ENCODE data around the gene NRXN3.
"Not testable (repeated sequence)": the region's sequence is repeated elsewhere in the genome, so short reads cannot be mapped to it uniquely, and the experiment has no call there.

The NRXN3 gene

GRCh38 chr14:78399316-78399889 is 229.2 kb downstream of the NRXN3 start:
- in situ Hi-C loops (cut with MboI; ENCODE audit: low sequenced_read_pairs), result no loop called here

GRCh38 chr14:78401866-78402265 is 231.7 kb downstream of the NRXN3 start:
- in situ Hi-C loops (cut with MboI; ENCODE audit: low sequenced_read_pairs), result no loop called here

DNA sequence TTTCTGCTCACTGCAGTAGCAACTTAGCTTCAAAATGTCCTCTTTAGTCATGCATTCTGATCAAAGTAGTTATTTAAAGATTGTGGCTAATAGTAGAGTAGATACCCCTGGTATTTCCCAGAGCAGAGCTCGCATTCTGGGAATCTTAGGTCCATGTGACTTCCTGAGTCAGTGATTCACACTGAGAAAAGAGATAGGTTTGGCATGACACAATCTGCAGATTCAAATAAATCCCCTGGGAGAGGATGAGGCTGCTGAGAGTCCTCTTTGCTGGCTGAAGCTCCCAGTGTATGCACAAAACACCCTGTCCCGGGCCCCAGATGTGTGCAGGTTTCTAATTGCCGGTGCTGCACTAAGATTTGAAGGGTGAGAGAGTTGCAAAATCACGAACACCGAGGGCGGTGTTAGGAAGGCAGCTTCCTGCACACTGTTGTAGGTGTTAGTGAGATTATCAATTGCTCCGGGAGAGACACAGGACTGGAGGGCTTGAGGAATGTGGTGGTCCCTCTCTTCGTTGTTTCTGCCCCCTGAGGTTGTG is 233.2 kb downstream of the NRXN3 start:
- in situ Hi-C loops (cut with MboI; ENCODE audit: low sequenced_read_pairs), result no loop called here

DNA sequence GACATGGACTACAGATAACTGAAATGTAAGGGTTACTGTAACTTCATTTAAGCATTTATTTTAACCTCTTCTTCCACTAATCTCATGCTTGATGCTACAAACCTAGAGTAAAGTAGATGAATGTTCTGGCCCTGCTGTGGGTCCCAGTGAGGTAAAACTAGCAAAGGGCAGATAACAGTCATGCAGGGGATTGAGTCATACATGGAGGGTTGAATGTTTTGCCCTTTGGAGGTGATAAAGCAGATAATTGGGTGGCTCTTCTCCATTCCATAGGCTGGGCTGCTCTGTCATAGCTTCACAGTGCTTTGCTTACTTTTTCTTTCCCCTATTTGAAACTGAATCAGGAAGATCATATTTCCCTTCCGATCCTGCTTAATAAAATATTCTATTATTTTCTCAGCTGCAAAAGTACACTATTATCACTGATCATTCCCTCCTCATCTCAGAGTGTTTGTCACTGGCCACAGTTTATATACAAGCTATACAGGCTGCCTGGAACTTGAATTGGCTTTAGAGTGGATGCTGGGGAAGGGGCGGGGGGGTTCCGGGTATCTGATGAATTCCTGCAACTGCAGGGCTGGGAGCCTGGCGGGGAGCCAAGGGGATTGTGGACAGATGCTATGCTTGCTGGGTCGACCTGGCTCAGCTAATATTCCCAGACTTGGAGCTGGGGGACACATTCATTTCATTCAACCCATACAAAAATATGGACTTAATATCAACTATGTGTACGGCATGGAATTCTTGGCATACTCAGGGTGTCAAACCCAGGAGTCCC is 235.1 kb downstream of the NRXN3 start:
- in situ Hi-C loops (cut with MboI; ENCODE audit: low sequenced_read_pairs), result no loop called here

DNA sequence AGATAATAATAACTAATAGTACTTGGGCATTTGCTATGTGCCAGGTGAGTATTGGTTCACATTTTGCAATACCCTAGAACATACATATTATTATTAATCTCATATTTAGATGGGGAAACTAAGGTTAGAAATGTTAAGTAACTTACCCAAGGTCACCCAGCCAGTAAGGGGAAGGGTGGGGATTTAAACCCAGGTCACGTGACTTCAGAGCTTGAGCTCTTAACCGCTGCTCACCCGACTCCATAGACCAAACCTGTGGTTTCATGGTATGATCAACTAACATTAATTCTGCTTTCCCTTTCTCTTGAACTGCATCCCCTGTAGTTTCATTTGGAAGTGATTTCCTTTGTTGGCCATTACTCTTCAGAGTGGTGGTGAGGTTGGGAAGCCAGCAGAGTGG is 242.3 kb downstream of the NRXN3 start:
- in situ Hi-C loops (cut with MboI; ENCODE audit: low sequenced_read_pairs), result no loop called here

DNA sequence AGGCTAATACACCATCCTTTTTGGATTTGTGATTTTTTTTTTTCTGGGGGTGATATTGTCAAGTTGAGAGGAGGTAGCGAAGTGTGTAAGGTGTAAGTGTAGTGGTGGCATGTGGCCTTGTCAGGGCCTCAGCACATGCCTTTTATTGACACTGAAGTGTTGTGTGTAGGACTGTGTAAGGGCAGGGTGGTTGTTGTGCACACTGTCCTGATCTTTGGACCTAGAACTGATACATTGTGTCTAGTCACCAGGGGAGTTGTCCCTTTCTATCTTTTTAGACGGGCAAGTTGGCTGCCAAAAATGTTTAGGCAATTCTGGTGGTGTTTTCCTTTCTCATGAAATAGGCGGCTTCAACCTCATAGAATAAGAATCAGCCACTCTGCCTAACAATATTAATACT is 244.0 kb downstream of the NRXN3 start:
- in situ Hi-C loops (cut with MboI; ENCODE audit: low sequenced_read_pairs), result no loop called here

- in situ Hi-C loops (cut with MboI; ENCODE audit: low sequenced_read_pairs), result no loop called here
Measured at GRCh38 chr14:78417532-78417931, 247.4 kb downstream of the NRXN3 start.

DNA sequence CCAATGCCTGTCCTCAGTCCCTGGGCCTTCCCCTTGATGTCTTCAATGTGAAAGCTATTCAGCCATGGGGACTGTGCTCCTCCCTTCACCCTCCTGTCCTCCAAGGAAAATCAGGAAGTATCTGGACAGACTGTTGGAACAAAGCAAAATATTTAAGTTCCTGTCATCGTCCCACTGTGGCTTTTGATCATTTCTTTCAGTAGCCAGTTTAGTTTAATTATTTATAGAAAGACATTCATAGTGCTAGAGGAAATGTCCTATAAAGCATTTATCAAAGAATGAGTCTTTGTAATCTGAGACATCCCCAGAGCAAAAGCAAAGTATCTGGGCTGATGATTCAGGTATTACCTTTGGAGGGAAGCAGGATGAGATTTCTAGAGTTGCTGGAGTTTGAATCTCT is 254.1 kb downstream of the NRXN3 start:
- in situ Hi-C loops (cut with MboI; ENCODE audit: low sequenced_read_pairs), result no loop called here

- in situ Hi-C loops (cut with MboI; ENCODE audit: low sequenced_read_pairs), result no loop called here
Measured at GRCh38 chr14:78425330-78425729, 255.2 kb downstream of the NRXN3 start.

GRCh38 chr14:78425782-78426181 is 255.6 kb downstream of the NRXN3 start:
- in situ Hi-C loops (cut with MboI; ENCODE audit: low sequenced_read_pairs), result no loop called here

DNA sequence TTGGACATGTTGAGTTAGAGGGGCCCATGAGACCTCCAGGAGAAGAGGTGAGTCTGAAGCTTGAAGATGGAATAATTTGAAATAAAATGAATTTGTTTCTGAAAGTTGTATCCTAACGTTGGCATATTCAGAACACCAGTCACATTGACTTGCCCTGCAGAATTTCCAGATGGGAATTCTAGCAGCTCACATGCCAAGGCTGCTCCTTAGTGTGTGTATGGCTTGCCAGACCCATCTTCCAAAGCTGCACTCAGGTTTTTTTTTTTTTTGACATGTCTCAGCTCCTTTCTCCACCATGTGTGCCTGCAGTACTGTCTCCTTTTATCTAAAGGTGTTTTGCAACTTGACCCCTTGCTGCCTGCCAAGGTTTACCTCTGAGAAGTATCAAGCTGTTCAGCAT is 261.9 kb downstream of the NRXN3 start:
- in situ Hi-C loops (cut with MboI; ENCODE audit: low sequenced_read_pairs), result no loop called here

DNA sequence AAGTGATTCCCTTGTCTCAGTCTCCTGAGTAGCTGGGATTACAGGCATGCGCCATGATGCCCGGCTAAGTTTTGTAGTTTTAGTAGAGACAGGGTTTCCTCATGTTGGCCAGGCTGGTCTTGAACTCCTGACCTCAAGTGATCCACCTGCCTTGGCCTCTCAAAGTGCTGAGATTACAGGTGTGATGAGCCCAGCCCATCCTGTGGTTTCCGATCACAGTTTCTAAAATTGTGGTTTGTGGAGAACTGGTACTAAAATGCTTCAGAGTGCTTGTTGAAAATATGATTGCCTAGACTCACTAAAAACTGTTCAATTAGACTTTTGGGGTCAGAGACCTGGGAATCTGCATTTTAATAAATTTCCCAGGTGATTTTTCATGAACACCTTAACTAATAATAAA is 267.3 kb downstream of the NRXN3 start:
- in situ Hi-C loops (cut with MboI; ENCODE audit: low sequenced_read_pairs), result not testable (repeated sequence)

- in situ Hi-C loops (cut with MboI; ENCODE audit: low sequenced_read_pairs), result no loop called here
Measured at GRCh38 chr14:78440356-78440894, 270.3 kb downstream of the NRXN3 start.

GRCh38 chr14:78443834-78444233 is 273.7 kb downstream of the NRXN3 start:
- in situ Hi-C loops (cut with MboI; ENCODE audit: low sequenced_read_pairs), result no loop called here

DNA sequence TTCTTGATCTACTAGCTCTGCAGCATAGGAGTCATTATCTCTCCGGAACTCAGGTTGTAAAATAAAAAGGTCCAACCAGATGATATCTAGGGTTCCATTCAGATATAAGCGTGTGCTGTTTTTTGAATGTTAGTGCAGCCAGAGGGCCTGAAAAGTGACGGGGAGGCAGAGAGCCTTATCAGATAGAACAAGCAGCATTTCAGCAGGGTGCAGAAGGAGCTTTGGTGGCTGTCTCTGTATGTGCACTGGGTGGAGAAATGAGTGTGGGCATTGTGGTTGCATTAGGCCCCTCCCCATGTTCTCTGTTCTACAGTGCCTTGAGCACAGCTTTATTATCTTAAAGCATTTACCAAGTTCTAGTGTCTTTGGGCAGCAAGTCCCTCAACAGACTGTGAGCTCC is 275.1 kb downstream of the NRXN3 start:
- in situ Hi-C loops (cut with MboI; ENCODE audit: low sequenced_read_pairs), result no loop called here

DNA sequence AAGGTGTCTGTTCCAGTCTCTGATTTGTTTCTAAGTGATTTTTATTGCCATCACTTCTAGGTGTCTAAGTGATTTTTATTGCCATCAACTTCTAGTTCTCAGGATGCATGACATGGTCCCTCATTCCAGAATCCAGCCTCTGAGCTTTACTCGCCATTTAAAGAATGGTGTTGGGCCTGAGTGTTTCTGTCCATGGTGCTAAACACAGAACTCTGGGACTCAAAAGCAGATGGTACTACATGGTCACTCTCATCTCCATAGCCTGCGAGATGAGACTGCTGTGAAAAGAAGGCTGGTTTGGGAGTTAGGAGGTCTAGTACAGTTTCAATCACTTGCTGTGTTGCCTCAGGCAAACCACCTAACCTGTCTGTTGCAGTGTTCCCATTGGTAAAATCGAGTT is 276.6 kb downstream of the NRXN3 start:
- in situ Hi-C loops (cut with MboI; ENCODE audit: low sequenced_read_pairs), result no loop called here

DNA sequence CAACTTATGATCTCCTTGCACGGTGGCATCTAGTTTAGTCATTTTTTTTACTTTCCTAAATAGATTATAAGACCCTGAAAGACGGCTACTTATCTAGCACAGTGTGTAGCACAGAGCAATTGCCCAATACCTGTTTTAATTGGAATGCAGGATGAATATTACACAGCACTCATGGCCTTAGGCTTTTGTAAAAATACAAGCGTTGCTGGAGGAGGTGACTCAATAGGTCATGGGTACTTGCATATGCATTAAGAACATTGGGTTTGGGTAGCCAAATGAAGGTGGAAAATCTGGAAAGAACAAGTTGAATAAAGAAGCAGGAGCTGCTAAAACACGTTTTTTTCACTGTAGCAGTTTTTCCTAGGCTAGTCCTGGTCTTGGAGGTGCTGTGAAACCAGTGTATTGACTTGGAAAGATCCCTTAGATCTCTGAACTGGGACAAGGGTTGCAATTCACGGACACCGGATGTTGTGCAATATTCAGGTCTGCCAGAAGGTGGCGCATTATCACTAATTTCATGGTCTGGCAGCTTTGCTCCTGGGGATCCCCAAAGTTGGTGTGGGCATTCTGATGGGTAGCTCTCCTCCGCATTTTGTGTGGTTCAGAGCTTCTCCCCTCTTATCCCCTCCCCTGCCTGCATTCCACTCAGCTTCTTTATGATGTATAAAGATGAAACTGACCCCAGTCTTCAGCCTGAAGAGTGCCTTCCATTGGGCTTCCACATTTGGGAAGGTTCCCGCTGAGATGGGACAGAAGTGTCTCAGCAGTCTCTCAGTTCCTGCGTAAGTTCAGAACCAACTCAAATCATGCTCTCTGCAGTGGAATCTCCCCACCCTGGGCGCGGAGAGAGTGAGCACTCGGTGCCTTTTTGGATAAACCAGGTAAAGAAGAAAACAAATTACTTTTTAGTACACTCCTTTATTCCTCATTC is 278.3 kb downstream of the NRXN3 start:
- in situ Hi-C loops (cut with MboI; ENCODE audit: low sequenced_read_pairs), result no loop called here

- in situ Hi-C loops (cut with MboI; ENCODE audit: low sequenced_read_pairs), result no loop called here
Measured at GRCh38 chr14:78450669-78451318, 280.6 kb downstream of the NRXN3 start.

DNA sequence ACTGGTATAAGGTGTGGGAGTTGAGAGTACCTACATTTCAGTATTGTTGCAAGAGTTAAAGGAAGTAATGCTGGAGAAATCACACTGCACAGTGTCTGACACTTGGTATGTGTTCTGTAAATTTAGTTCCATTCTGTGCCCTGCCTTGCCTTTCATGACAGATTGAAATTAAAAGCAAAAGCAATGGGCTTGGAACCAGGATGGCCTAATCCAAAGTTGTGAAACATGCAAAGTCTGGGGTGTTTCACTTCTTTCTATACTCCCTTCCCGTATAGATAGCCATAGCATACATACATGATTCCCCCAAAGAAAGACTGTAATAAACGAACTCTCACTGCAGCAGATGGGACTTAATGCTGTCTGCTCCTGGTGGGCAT is 281.1 kb downstream of the NRXN3 start:
- in situ Hi-C loops (cut with MboI; ENCODE audit: low sequenced_read_pairs), result no loop called here

DNA sequence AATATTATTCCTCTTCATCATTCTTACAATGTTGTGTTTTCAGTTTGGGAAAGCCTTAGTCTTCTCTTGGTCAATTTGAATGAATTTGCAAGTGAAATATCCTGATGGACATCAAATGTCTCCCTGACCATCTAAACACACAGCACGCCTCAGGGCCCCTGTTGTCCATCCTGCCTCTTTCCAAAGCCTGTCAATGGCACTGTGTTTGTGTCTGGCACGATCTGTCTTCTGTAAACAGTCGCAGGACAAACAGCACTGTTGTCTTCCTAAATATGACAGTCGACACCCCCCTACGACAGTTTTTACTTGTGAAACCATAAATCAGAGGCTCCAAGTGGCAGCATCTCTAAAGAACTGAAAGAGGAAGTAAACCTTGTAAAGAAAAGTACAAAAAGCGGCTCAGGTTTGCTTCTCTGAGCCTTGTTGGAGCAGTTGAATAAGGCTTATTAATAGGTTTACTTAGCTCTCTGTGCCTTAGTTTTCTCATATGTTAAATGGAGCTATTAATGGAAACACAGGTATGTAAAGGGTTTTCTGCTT is 285.8 kb downstream of the NRXN3 start:
- in situ Hi-C loops (cut with MboI; ENCODE audit: low sequenced_read_pairs), result no loop called here

Measured in HL-60/S4 (cell line).